ENCODE results near the gene TBC1D13.

DNA sequence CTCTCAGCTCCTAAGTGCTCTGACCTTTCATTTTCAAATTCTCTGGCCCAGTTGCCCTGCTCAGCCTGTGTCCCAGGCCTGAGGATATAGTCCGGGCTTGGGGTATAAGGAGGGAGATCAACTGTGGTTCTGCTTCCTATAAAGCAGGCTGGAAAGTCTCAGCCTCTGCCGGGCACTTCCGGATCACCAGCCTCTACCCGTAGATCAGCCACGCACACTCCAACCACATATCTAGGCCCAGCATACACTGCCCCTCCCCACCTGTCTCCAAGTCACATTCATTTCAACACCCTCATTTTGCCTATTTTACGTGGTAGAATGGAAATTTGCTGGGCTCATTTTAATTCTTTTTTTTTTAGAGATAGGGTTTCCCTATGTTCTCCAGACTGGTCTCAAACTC is 18.4 kb upstream of the TBC1D13 start:
- TF ChIP-seq, protein P1, sequence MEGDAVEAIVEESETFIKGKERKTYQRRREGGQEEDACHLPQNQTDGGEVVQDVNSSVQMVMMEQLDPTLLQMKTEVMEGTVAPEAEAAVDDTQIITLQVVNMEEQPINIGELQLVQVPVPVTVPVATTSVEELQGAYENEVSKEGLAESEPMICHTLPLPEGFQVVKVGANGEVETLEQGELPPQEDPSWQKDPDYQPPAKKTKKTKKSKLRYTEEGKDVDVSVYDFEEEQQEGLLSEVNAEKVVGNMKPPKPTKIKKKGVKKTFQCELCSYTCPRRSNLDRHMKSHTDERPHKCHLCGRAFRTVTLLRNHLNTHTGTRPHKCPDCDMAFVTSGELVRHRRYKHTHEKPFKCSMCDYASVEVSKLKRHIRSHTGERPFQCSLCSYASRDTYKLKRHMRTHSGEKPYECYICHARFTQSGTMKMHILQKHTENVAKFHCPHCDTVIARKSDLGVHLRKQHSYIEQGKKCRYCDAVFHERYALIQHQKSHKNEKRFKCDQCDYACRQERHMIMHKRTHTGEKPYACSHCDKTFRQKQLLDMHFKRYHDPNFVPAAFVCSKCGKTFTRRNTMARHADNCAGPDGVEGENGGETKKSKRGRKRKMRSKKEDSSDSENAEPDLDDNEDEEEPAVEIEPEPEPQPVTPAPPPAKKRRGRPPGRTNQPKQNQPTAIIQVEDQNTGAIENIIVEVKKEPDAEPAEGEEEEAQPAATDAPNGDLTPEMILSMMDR (IDR thresholded peaks at IDR 0.05; ENCODE audit: insufficient read depth, low read length) = no peak
- TF ChIP-seq, protein P2, sequence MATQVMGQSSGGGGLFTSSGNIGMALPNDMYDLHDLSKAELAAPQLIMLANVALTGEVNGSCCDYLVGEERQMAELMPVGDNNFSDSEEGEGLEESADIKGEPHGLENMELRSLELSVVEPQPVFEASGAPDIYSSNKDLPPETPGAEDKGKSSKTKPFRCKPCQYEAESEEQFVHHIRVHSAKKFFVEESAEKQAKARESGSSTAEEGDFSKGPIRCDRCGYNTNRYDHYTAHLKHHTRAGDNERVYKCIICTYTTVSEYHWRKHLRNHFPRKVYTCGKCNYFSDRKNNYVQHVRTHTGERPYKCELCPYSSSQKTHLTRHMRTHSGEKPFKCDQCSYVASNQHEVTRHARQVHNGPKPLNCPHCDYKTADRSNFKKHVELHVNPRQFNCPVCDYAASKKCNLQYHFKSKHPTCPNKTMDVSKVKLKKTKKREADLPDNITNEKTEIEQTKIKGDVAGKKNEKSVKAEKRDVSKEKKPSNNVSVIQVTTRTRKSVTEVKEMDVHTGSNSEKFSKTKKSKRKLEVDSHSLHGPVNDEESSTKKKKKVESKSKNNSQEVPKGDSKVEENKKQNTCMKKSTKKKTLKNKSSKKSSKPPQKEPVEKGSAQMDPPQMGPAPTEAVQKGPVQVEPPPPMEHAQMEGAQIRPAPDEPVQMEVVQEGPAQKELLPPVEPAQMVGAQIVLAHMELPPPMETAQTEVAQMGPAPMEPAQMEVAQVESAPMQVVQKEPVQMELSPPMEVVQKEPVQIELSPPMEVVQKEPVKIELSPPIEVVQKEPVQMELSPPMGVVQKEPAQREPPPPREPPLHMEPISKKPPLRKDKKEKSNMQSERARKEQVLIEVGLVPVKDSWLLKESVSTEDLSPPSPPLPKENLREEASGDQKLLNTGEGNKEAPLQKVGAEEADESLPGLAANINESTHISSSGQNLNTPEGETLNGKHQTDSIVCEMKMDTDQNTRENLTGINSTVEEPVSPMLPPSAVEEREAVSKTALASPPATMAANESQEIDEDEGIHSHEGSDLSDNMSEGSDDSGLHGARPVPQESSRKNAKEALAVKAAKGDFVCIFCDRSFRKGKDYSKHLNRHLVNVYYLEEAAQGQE (IDR thresholded peaks at IDR 0.05; ENCODE audit: insufficient replicate concordance, low read depth) = no peak
- TF ChIP-seq POLR2AphosphoS5 (IDR thresholded peaks at IDR 0.05; ENCODE audit: low read depth) (no peak), SPI1 (IDR thresholded peaks at IDR 0.05; ENCODE audit: borderline replicate concordance, low read depth) (no peak), GABPA (IDR thresholded peaks at IDR 0.05; ENCODE audit: low read depth) (no peak)
